DND-41 (cell line): Measurements from ENCODE around the gene GET4.

ENCODE experiments used
- ATAC-seq: fragments of 200-7000 bp; cut with Tn5 transposase; 3 replicates; pipeline ENCODE4 v1.9.1; 2021; ENCODE audit warnings: low read depth; ENCODE audit not compliant: insufficient read depth
- DNase-seq: peaks from one replicate; pipeline ENCODE4 v3.0.0-alpha.2; 2020
- H2AFZ ChIP-seq: 2 replicates; pipeline ENCODE4 v1.6.0; 2012; ENCODE audit warnings: low read depth, low read length
- H3K27ac ChIP-seq: 2 replicates; pipeline ENCODE4 v1.5.1; 2012; ENCODE audit warnings: low read length, inconsistent platforms
- H3K27me3 ChIP-seq: fragments of 200-600 bp; sonication (generic); 2 replicates; pipeline ENCODE4 v1.6.0; 2012; ENCODE audit warnings: low read length, mild to moderate bottlenecking, inconsistent platforms; ENCODE audit not compliant: insufficient read depth, poor library complexity
- H3K36me3 ChIP-seq: 2 replicates; pipeline ENCODE4 v1.5.1; 2012; ENCODE audit warnings: low read length, inconsistent platforms; ENCODE audit not compliant: insufficient read depth
- H3K4me1 ChIP-seq: 2 replicates; pipeline ENCODE4 v1.5.1; 2012; ENCODE audit warnings: mild to moderate bottlenecking, low read length; ENCODE audit not compliant: insufficient read depth
- H3K4me2 ChIP-seq: 2 replicates; pipeline ENCODE4 v1.6.0; 2012; ENCODE audit warnings: mild to moderate bottlenecking, moderate library complexity, low read length, inconsistent platforms; ENCODE audit not compliant: insufficient read depth
- H3K4me3 ChIP-seq, 2 experiments: fragments of 200-600 bp in 1 of 2; shearing (Covaris generic) in 1 of 2; 2 replicates each; pipeline ENCODE4 v1.5.1; 2012 to 2016; ENCODE audit warnings: inconsistent platforms in 2 of 2, low read length in 2 of 2, mild to moderate bottlenecking in 2 of 2, low read depth in 1 of 2, moderate library complexity in 1 of 2
- H3K79me2 ChIP-seq: 2 replicates; pipeline ENCODE4 v1.6.0; 2012; ENCODE audit warnings: low read length, inconsistent platforms; ENCODE audit not compliant: insufficient read depth
- H3K9ac ChIP-seq: 2 replicates; pipeline ENCODE4 v1.6.0; 2012; ENCODE audit warnings: low read depth, mild to moderate bottlenecking, inconsistent platforms, low read length, moderate library complexity
- H3K9me3 ChIP-seq: 2 replicates; pipeline ENCODE4 v1.5.1; 2012; ENCODE audit warnings: low read length, moderate library complexity, mild to moderate bottlenecking, inconsistent platforms; ENCODE audit not compliant: insufficient read depth, severe bottlenecking
- H4K20me1 ChIP-seq: 2 replicates; pipeline ENCODE4 v1.6.0; 2012; ENCODE audit warnings: low read length; ENCODE audit not compliant: insufficient read depth
- CTCF ChIP-seq: IDR thresholded peaks from 2 replicates; pipeline ENCODE4 v1.5.1; 2012; ENCODE audit warnings: borderline replicate concordance, low read length, moderate library complexity, mild to moderate bottlenecking; ENCODE audit not compliant: poor library complexity, severe bottlenecking; ENCODE audit errors: extremely low read depth
- EZH2 ChIP-seq: IDR thresholded peaks from 3 replicates; pipeline ENCODE4 v1.6.1; 2012; ENCODE audit warnings: borderline replicate concordance, low read depth, mild to moderate bottlenecking, moderate library complexity, low read length, inconsistent platforms; ENCODE audit not compliant: severe bottlenecking

The GET4 gene

DNA sequence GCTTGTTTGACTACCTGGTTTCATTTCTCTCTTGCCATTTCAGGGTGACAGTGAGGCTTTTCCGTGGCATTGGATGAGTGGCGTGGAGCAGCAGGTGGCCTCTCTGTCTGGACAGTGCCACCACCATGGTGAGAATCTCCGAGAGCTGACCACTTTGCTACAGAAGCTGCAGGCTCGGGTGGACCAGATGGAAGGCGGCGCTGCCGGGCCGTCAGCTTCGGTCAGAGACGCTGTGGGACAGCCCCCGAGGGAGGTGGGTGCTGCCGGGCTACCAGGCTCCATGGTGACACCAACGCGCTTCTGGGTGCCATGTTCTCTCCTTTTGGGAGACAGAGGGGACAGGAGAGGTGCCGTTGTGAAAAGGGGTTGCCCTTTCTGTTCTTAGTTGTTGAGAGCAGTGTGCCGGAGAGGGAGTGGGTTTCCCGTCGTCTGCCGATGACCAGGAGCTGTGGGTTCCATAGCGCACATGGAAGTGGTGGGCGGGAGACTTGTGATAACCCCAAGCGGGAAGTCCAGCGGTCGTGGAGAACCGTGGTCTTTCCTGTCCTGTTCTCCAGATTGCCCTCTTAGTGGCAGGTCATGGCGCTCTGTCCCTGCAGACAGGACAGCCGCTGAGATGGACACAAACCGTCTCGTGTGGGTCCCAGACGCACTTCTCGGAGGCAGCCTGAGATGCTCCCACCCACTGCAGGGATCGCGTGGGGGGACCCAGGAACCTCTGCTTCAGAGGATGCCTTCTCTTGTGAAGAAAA lies 22.8 kb upstream of the GET4 start:
- 0 out of 2 replicates have a peak, but pooled peaks cover under 1% of the 10 kb centered on the region for H3K79me2 ChIP-seq
- no peaks in the 10 kb centered on the region for H3K4me1 ChIP-seq
- TF ChIP-seq CTCF = no peak
- no peak for TF ChIP-seq EZH2
- no peak overlapping the region for H3K9ac ChIP-seq
- no peaks in the 10 kb centered on the region for H3K9me3 ChIP-seq
- H3K4me3 ChIP-seq = no peak overlapping the region
- peaks cover 85% of the 10 kb centered on the region for H3K36me3 ChIP-seq
- H3K27ac ChIP-seq = no peak overlapping the region
- H3K27me3 ChIP-seq = no peaks in the 10 kb centered on the region
- no peak overlapping the region for H2AFZ ChIP-seq
- no peak overlapping the region for H3K4me2 ChIP-seq
- DNase-seq (no peak), ATAC-seq (no peak)
- H4K20me1 ChIP-seq = no peaks in the 10 kb centered on the region

DNA sequence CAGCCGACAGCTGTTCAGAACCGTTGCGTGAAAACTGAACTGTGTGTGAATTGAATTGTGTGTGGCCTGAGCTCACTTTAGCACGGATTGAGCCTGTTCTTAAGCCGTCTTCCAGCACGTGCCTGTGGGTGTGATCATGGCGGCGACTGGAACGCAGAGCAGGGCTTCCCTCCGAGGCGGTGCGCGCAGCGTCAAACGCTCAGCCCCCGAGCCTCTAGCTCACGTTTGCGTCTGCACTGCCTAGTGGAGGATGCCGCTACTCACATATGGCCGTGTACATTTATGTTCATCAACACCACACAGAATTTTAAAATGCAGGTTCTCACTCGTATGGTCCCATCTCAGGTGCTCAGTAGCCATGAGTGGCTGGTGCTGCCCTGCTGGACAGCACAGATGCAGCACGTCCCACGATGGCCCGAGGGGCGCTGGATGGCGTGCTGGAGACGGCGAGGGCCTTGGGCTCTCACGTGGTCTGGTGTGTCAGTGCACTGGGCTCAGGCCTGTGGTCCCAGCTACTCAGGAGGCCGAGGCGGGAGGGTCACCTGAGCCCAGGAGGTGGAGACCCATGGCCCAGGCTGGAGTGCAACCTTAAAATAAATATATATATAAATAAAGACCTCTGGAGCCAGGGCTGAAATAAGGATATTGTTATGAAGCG lies 22.1 kb upstream of the GET4 start:
- Histone ChIP-seq H3K4me3 (no peak overlapping the region), H2AFZ (no peak overlapping the region), H3K9me3 (no peaks in the 10 kb centered on the region), H3K4me2 (no peak overlapping the region), H3K79me2 (no peaks in the 10 kb centered on the region), H3K36me3 (peaks cover 81% of the 10 kb centered on the region), H3K4me1 (no peaks in the 10 kb centered on the region), H3K27me3 (no peaks in the 10 kb centered on the region), H4K20me1 (0 out of 2 replicates have a peak, but pooled peaks cover 1% of the 10 kb centered on the region), H3K9ac (no peak overlapping the region), H3K27ac (no peak overlapping the region)
- ATAC-seq (no peak), DNase-seq (no peak)
- no peak for TF ChIP-seq EZH2
- no peak for TF ChIP-seq CTCF

DNA sequence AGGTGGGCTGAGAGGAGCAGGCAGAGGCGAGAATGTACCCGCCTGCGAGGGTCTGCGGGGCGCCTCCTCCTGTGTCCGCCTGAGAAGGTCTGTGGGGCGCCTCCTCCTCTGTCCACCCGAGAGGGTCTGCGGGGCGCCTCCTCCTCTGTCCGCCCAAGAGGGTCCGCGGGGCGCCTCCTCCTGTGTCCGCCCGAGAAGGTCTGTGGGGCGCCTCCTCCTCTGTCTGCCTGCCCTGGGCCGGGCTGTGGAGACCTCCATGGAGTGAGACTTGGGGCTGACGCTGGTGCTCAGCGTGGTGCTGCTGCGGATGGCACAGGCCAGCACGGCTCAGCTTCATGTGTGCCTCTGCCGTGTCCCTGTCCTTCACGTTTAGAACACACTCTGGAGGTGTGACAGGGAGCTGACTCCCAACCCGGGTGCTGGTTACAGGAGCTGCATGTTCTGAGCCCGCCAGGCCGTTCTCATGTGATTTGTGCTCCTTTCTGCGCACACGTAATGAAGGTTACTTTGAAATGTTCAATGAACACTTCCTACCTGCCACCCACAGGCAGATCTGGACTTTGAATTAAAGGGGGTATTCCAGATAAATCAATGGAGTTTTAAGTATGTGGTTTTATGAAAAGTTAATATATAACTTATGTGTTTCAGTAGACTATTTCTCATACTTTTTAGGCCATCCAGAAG lies 20.5 kb upstream of the GET4 start:
- H4K20me1 ChIP-seq = 0 out of 2 replicates have a peak, but pooled peaks cover 4% of the 10 kb centered on the region

More for the DNA sequence above, 20.5 kb upstream of the GET4 start:
- H3K4me1 ChIP-seq = no peaks in the 10 kb centered on the region
- H2AFZ ChIP-seq = no peak overlapping the region
- DNase-seq = no peak
- H3K9ac ChIP-seq = no peak overlapping the region
- TF ChIP-seq EZH2 = no peak
- TF ChIP-seq CTCF = no peak
- no peak overlapping the region for H3K4me3 ChIP-seq
- H3K36me3 ChIP-seq = peaks cover 85% of the 10 kb centered on the region
- no peaks in the 10 kb centered on the region for H3K27me3 ChIP-seq
- no peaks in the 10 kb centered on the region for H3K9me3 ChIP-seq
- no peak overlapping the region for H3K4me2 ChIP-seq
- no peak overlapping the region for H3K27ac ChIP-seq
- ATAC-seq = no peak
- H3K79me2 ChIP-seq = no peaks in the 10 kb centered on the region
